Lower lobe of right lung (tissue), 2 donors: ENCODE measurements around the gene MYO1E. TPM values are rescaled to one million over a fixed set of nuclear protein-coding genes. Genes with fewer than 3 reads are reported as not detected.
"Not testable (repeated sequence)": the region's sequence is repeated elsewhere in the genome, so short reads cannot be mapped to it uniquely, and the experiment has no call there.

Experiments used
- ATAC-seq, 2 donors: fragments of 200-7000 bp; cut with Tn5 transposase; one replicate each; pipeline ENCODE4 v1.9.1; 2020 to 2022; ENCODE audit warnings: mild to moderate bottlenecking in 2 of 2, moderate library complexity in 2 of 2
- DNase-seq: peaks from one replicate; pipeline ENCODE4 v3.0.0-alpha.2; 2020
- H3K27ac ChIP-seq: fragments of 200-600 bp; one replicate; pipeline ENCODE4 v1.8.0; 2022
- H3K27me3 ChIP-seq: fragments of 200-600 bp; one replicate; pipeline ENCODE4 v1.8.0; 2022; ENCODE audit warnings: low read depth
- H3K36me3 ChIP-seq: fragments of 200-600 bp; one replicate; pipeline ENCODE4 v1.8.0; 2022; ENCODE audit warnings: mild to moderate bottlenecking
- H3K4me1 ChIP-seq: fragments of 200-600 bp; one replicate; pipeline ENCODE4 v1.8.0; 2022
- H3K4me3 ChIP-seq: fragments of 200-600 bp; one replicate; pipeline ENCODE4 v1.8.0; 2022; ENCODE audit warnings: mild to moderate bottlenecking
- H3K9me3 ChIP-seq: fragments of 200-600 bp; one replicate; pipeline ENCODE4 v1.8.0; 2022
- intact Hi-C: fragments of 100-400 bp; cut with DNase I; formaldehyde crosslinking; loops from one replicate; pipeline ENCODE4 v1.11.0; 2022
- total RNA-seq: library from RNA; stranded (reverse); fragmentation: NEBNext Ultra II Directional; extraction: Animal tissue kit (Norgen Biotek cat#: 25700); gene quantifications from one replicate; pipeline ENCODE4 v1.2.1, GENCODE V29; 2021
- TF ChIP-seq, protein P1 (sequence below): fragments of 200-600 bp; IDR thresholded peaks from one replicate; pipeline ENCODE4 v1.8.0; 2022; ENCODE audit warnings: antibody characterized with exemption, mild to moderate bottlenecking
- donor health status: DM: no; HTN: yes; CAD: no; lungs with severe emphysema.

MYO1E gene
- total RNA-seq, 1 donor from 2014 or later, result 59.4 TPM

DNA sequence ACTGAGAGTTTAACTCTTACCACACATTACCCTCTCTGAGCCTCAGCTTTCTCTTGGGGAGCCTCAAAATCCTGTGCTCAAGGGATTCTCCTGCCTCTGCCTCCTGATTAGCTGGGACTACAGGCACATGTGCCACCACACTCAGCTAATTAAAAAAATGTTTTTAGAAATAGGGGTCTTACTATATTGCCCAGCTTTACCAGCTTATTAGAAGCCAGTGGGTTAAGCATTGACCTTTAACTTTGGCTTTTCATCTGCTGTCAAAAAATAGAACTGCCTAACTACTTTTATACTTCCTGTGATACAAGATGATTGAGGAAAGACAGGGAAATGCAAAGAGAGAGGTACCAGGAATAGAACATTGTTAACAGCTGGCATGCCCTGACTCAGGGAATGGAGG, 27.3 kb downstream of the MYO1E start:
- Histone ChIP-seq H3K9me3 (no peaks in the 10 kb centered on the region), H3K27ac (no peak overlapping the region), H3K4me3 (no peak overlapping the region), H3K36me3 (no peaks in the 10 kb centered on the region), H3K27me3 (no peaks in the 10 kb centered on the region), H3K4me1 (peaks cover 12% of the 10 kb centered on the region)
- ATAC-seq, result no peak
- intact Hi-C loops, result no loop called here
- TF ChIP-seq, protein P1, sequence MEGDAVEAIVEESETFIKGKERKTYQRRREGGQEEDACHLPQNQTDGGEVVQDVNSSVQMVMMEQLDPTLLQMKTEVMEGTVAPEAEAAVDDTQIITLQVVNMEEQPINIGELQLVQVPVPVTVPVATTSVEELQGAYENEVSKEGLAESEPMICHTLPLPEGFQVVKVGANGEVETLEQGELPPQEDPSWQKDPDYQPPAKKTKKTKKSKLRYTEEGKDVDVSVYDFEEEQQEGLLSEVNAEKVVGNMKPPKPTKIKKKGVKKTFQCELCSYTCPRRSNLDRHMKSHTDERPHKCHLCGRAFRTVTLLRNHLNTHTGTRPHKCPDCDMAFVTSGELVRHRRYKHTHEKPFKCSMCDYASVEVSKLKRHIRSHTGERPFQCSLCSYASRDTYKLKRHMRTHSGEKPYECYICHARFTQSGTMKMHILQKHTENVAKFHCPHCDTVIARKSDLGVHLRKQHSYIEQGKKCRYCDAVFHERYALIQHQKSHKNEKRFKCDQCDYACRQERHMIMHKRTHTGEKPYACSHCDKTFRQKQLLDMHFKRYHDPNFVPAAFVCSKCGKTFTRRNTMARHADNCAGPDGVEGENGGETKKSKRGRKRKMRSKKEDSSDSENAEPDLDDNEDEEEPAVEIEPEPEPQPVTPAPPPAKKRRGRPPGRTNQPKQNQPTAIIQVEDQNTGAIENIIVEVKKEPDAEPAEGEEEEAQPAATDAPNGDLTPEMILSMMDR, result no peak
- no peak for DNase-seq

DNA sequence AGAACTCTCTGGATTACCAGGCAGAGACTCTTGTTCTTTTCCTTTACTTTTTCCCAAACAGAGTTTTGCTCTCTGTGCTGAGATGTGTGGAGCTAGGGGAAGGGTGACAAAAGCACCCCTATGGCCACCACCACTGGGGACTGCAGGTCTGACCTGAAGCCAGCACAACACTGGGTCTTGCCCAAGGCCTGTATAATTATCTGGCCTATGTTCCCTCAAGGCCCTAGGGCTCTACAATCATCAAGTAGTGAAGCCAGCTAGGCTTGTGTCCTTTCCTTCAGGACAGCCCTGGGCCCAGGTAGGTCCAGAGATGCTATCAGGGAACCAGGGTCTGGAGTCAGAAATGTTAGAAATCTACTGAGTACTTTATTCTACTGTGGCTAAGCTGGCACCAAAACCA, 28.4 kb downstream of the MYO1E start:
- intact Hi-C loops, result no loop called here
- Histone ChIP-seq H3K27ac (no peak overlapping the region), H3K27me3 (no peaks in the 10 kb centered on the region), H3K36me3 (no peaks in the 10 kb centered on the region), H3K4me3 (no peak overlapping the region), H3K4me1 (peaks cover 2% of the 10 kb centered on the region), H3K9me3 (no peaks in the 10 kb centered on the region)
- TF ChIP-seq, protein P1, result no peak
- DNase-seq (no peak), ATAC-seq (no peak)

- Histone ChIP-seq H3K4me1 (no peaks in the 10 kb centered on the region), H3K27ac (no peak overlapping the region), H3K27me3 (no peaks in the 10 kb centered on the region), H3K4me3 (no peak overlapping the region), H3K9me3 (no peaks in the 10 kb centered on the region), H3K36me3 (no peaks in the 10 kb centered on the region)
- intact Hi-C loops, result no loop called here
- DNase-seq (no peak), ATAC-seq (no peak)
- TF ChIP-seq, protein P1, result no peak
Observed at GRCh38 chr15:59340325-59340724, 32.3 kb downstream of the MYO1E start.

GRCh38 chr15:59339252-59339672, 33.4 kb downstream of the MYO1E start:
- ATAC-seq (no peak), DNase-seq (no peak)
- Histone ChIP-seq H3K27ac (no peak overlapping the region), H3K9me3 (no peaks in the 10 kb centered on the region), H3K27me3 (no peaks in the 10 kb centered on the region), H3K36me3 (no peaks in the 10 kb centered on the region), H3K4me3 (no peak overlapping the region), H3K4me1 (no peaks in the 10 kb centered on the region)
- TF ChIP-seq, protein P1, result no peak
- intact Hi-C loops, result no loop called here

DNA sequence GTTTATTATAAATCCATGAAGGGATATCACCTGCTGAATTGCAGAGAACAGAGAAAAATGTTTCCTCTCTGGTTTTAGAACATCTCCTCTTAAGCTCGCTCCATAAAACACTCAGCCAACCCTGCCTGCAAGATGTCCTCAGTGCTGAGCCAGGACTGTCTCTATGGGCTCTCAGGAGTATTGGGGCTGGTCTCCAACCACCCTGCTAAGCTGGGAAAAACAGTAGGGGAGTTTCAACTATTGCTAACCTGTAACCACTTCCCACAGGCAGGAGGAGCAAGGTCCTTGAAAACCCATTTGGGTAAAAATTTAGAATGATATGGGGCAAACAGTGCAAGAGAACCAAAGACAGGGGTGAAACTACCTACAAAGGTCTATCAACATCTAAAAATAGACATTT, 34.3 kb downstream of the MYO1E start:
- Histone ChIP-seq H3K27me3 (no peaks in the 10 kb centered on the region), H3K36me3 (no peaks in the 10 kb centered on the region), H3K4me1 (peaks cover 5% of the 10 kb centered on the region), H3K4me3 (no peak overlapping the region), H3K9me3 (no peaks in the 10 kb centered on the region), H3K27ac (no peak overlapping the region)
- ATAC-seq (no peak), DNase-seq (no peak)
- TF ChIP-seq, protein P1, result no peak
- intact Hi-C loops, result no loop called here

DNA sequence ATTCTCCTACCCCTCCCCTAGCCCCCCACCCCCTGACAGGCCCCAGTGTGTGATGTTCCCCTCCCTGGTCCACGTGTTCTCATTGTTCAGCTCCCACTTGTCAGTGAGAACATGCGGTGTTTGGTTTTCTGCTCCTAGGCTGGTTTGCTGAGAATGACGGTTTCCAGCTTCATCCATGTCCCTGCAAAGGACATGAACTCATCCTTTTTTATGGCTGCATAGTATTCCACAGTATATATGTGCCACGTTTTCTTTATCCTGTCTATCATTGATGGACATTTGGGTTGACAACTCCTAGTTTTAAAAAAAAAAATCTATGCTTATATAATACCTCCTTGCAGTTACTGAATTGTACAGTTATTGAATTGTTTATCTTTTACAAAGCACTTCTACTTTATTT, 35.9 kb downstream of the MYO1E start:
- H3K36me3 ChIP-seq, intact Hi-C loops, H3K27ac ChIP-seq, DNase-seq, ATAC-seq, H3K27me3 ChIP-seq, H3K4me3 ChIP-seq, H3K9me3 ChIP-seq: not testable (repeated sequence)
- peaks cover 11% of the 10 kb centered on the region for H3K4me1 ChIP-seq
